Esophagus muscularis mucosa (tissue), 4 donors: ENCODE results near the gene KLHL26. TPM values are rescaled to one million over a fixed set of nuclear protein-coding genes. Genes with fewer than 3 reads are reported as not detected.
A peak's percentile ranks its signal among the peaks of the same experiment; 100 is the strongest.
"Not testable (repeated sequence)": the region's sequence is repeated elsewhere in the genome, so short reads cannot be mapped to it uniquely, and the experiment has no call there.

ENCODE experiments used
- DNase-seq: peaks from one replicate; pipeline ENCODE4 v3.0.0-alpha.2; 2017; ENCODE audit errors: extremely low spot score
- H3K27ac ChIP-seq, 4 donors: fragments of 200-600 bp; sonication (generic); replicated peaks in 1 of 4; 1 replicate in 3 of 4; 2 replicates in 1 of 4; pipeline ENCODE4 v1.5.1; 2016 to 2019; ENCODE audit warnings: mild to moderate bottlenecking in 1 of 4
- H3K27me3 ChIP-seq, 4 donors: fragments of 200-600 bp; sonication (generic); one replicate each; pipeline versions ENCODE4 v1.5.1 to v1.6.0; 2016 to 2019
- H3K36me3 ChIP-seq, 4 donors: fragments of 200-600 bp; sonication (generic); one replicate each; pipeline ENCODE4 v1.5.1; 2016 to 2019
- H3K4me1 ChIP-seq, 4 donors: fragments of 200-600 bp; sonication (generic); one replicate each; pipeline ENCODE4 v1.5.1; 2016 to 2019
- H3K4me3 ChIP-seq, 4 donors: fragments of 200-600 bp; sonication (generic); 1 replicate in 2 of 4; 2 replicates in 2 of 4; pipeline ENCODE4 v1.5.1; 2016 to 2019; ENCODE audit warnings: mild to moderate bottlenecking in 4 of 4, moderate library complexity in 1 of 4
- H3K9me3 ChIP-seq, 4 donors: fragments of 200-600 bp; sonication (generic); 1 replicate in 3 of 4; 2 replicates in 1 of 4; pipeline ENCODE4 v1.5.1; 2016 to 2019
- EP300 ChIP-seq: sonication (generic); formaldehyde crosslinking; IDR thresholded peaks from one replicate; pipeline ENCODE4 v1.6.1; 2017; ENCODE audit warnings: antibody characterized with exemption
- POLR2A ChIP-seq: fragments of 450-650 bp; IDR thresholded peaks from one replicate; pipeline ENCODE4 v1.6.1; 2017; ENCODE audit warnings: antibody characterized with exemption, moderate library complexity, mild to moderate bottlenecking, low read depth
- POLR2AphosphoS5 ChIP-seq, 2 donors: sonication (generic); formaldehyde crosslinking; IDR thresholded peaks; one replicate each; pipeline ENCODE4 v1.6.1; 2017; ENCODE audit warnings: antibody characterized with exemption in 2 of 2
- WGBS: methylation state at CpG from one replicate; pipeline ENCODE4 v1.1.5; 2018; 5-methylcytosine and 5-hydroxymethylcytosine counted together
- intact Hi-C: fragments of 100-400 bp; cut with DNase I; formaldehyde crosslinking; loops from one replicate; pipeline ENCODE4 v1.15.1; 2023
- total RNA-seq, 4 donors: library from RNA; depleted of rRNA; stranded (reverse); fragments of >200 nt; gene quantifications; one replicate each; pipeline versions ENCODE4 v1.1.0 to v1.2.1, GENCODE V29; 2016
- TF ChIP-seq, protein P1 (sequence below), 3 experiments: fragments of 200-600 bp in 2 of 3; fragments of 450-650 bp in 1 of 3; sonication (generic) in 2 of 3; IDR thresholded peaks; one replicate each; pipeline ENCODE4 v1.5.1; 2017 to 2019; ENCODE audit warnings: antibody characterized with exemption in 3 of 3, mild to moderate bottlenecking in 2 of 3, moderate library complexity in 1 of 3

The KLHL26 gene
- total RNA-seq, 4 donors from 2014 or later: 9.1 to 19.0 (median 13.5) TPM

GRCh38 chr19:18675779-18676178 lies 39.0 kb downstream of the KLHL26 start:
- H3K27ac ChIP-seq: no peak overlapping the region
- no peak overlapping the region for H3K4me3 ChIP-seq
- 73% methylated on average over 5 of the region's 5 CpGs for WGBS
- H3K27me3 ChIP-seq: no peaks in the 10 kb centered on the region
- H3K9me3 ChIP-seq: no peaks in the 10 kb centered on the region
- intact Hi-C loops: loop anchor here (5.0 kb wide), 1 partner anchor 83 kb away; no protein-coding TSS in a partner anchor
- no peaks in the 10 kb centered on the region for H3K36me3 ChIP-seq
- TF ChIP-seq, protein P1, sequence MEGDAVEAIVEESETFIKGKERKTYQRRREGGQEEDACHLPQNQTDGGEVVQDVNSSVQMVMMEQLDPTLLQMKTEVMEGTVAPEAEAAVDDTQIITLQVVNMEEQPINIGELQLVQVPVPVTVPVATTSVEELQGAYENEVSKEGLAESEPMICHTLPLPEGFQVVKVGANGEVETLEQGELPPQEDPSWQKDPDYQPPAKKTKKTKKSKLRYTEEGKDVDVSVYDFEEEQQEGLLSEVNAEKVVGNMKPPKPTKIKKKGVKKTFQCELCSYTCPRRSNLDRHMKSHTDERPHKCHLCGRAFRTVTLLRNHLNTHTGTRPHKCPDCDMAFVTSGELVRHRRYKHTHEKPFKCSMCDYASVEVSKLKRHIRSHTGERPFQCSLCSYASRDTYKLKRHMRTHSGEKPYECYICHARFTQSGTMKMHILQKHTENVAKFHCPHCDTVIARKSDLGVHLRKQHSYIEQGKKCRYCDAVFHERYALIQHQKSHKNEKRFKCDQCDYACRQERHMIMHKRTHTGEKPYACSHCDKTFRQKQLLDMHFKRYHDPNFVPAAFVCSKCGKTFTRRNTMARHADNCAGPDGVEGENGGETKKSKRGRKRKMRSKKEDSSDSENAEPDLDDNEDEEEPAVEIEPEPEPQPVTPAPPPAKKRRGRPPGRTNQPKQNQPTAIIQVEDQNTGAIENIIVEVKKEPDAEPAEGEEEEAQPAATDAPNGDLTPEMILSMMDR (IDR thresholded peaks at IDR 0.05): peak in 2 of 3 experiments; percentile 21 to 35
- TF ChIP-seq POLR2AphosphoS5 (IDR thresholded peaks at IDR 0.05): no peak
- no peak for DNase-seq
- peaks cover 29 to 72% (median 60%) of the 10 kb centered on the region in 4 donors for H3K4me1 ChIP-seq

DNA sequence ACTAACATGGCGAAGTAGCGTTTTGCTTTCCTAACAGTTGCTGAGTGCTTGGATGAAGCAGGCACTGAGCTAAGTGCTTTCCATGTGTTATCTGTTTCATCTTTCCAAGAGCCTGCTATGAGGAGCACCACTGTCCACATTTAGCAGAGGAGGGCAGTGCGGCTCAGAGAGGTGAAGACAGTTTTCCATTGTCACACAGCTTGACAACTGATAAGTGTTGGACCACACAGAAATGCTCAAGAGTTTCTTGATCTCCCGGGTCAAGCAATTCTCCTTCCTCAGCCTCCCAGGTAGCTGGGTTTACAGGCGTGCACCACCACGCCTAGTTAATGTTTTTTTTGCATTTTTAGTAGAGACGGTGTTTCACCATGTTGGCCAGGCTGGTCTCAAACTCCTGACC lies 39.9 kb downstream of the KLHL26 start:
- H3K27me3 ChIP-seq: no peaks in the 10 kb centered on the region
- no peak overlapping the region for H3K27ac ChIP-seq
- TF ChIP-seq, protein P1 (IDR thresholded peaks at IDR 0.05): no peak
- TF ChIP-seq POLR2AphosphoS5 (IDR thresholded peaks at IDR 0.05): no peak
- no peak for TF ChIP-seq POLR2A
- no peak for TF ChIP-seq EP300
- H3K4me3 ChIP-seq: no peak overlapping the region
- intact Hi-C loops: loop anchor here (5.0 kb wide), 1 partner anchor 84 kb away; no protein-coding TSS in a partner anchor
- WGBS: 95% methylated on average over 5 of the region's 7 CpGs
- DNase-seq: no peak
- no peaks in the 10 kb centered on the region for H3K9me3 ChIP-seq
- H3K4me1 ChIP-seq: peaks cover 22 to 63% (median 51%) of the 10 kb centered on the region in 4 donors
- H3K36me3 ChIP-seq: no peaks in the 10 kb centered on the region

GRCh38 chr19:18677156-18677555 lies 40.3 kb downstream of the KLHL26 start:
- Histone ChIP-seq H3K27ac (no peak overlapping the region), H3K4me3 (no peak overlapping the region), H3K9me3 (no peaks in the 10 kb centered on the region), H3K27me3 (no peaks in the 10 kb centered on the region), H3K4me1 (peaks cover 17 to 59% (median 46%) of the 10 kb centered on the region in 4 donors), H3K36me3 (no peaks in the 10 kb centered on the region)
- DNase-seq: no peak
- intact Hi-C loops: loop anchor here (5.0 kb wide), 1 partner anchor 85 kb away; no protein-coding TSS in a partner anchor
- no peak for TF ChIP-seq POLR2AphosphoS5 (IDR thresholded peaks at IDR 0.05)
- TF ChIP-seq, protein P1 (IDR thresholded peaks at IDR 0.05): no peak
- TF ChIP-seq EP300: no peak
- no peak for TF ChIP-seq POLR2A
- 82% methylated on average over 13 of the region's 13 CpGs for WGBS

- intact Hi-C loops: not testable (repeated sequence)
- H3K4me1 ChIP-seq: peaks cover 24 to 51% (median 40%) of the 10 kb centered on the region in 4 donors
Measured at GRCh38 chr19:18680148-18680547, 43.3 kb downstream of the KLHL26 start.

GRCh38 chr19:18682807-18683108 lies 45.9 kb downstream of the KLHL26 start:
- Histone ChIP-seq H3K27ac (peak overlapping the region; percentile 84 to 87 (median 86)), H3K36me3 (no peaks in the 10 kb centered on the region), H3K9me3 (no peaks in the 10 kb centered on the region), H3K27me3 (no peaks in the 10 kb centered on the region), H3K4me1 (peaks cover 21 to 39% (median 35%) of the 10 kb centered on the region in 4 donors), H3K4me3 (peak overlapping the region; percentile 57 to 82 (median 61))
- intact Hi-C loops: no loop called here
- WGBS: 57% methylated on average over 8 of the region's 8 CpGs
- no peak for DNase-seq
- no peak for TF ChIP-seq POLR2AphosphoS5 (IDR thresholded peaks at IDR 0.05)
- TF ChIP-seq, protein P1 (IDR thresholded peaks at IDR 0.05): no peak
- TF ChIP-seq POLR2A: no peak
- no peak for TF ChIP-seq EP300

More at GRCh38 chr19:18680148-18680547, 43.3 kb downstream of the KLHL26 start:
- H3K27ac ChIP-seq, H3K4me3 ChIP-seq, H3K9me3 ChIP-seq, H3K36me3 ChIP-seq, DNase-seq, H3K27me3 ChIP-seq: not testable (repeated sequence)
- WGBS: 89% methylated on average over 1 of the region's 1 CpG
